ENCODE measurements around the gene ATP6V0A1.
"Not testable (repeated sequence)": the region's sequence is repeated elsewhere in the genome, so short reads cannot be mapped to it uniquely, and the experiment has no call there.

Gene ATP6V0A1

DNA sequence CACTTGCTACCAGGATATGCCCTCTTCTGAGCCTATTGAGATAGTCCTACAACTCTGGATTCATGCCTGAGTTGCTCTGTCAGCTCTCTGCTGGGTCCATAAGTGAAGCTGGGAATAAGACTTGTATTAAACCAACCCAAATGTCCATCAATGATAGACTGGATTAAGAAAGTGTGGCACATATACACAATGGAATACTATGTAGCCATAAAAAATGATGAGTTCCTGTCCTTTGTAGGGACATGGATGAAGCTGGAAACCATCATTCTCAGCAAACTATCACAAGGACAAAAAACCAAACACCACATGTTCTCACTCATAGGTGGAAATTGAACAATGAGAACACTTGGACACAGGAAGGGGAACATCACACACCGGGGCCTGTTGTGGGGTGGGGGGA lies 19.1 kb downstream of the ATP6V0A1 start:
- not testable (repeated sequence) for DNase-seq

- no peak for DNase-seq
Measured at GRCh38 chr17:42484304-42484703, 25.6 kb downstream of the ATP6V0A1 start.

GRCh38 chr17:42485680-42486079 lies 27.0 kb downstream of the ATP6V0A1 start:
- DNase-seq: no peak

GRCh38 chr17:42488032-42488431 lies 29.4 kb downstream of the ATP6V0A1 start:
- DNase-seq: no peak

DNA sequence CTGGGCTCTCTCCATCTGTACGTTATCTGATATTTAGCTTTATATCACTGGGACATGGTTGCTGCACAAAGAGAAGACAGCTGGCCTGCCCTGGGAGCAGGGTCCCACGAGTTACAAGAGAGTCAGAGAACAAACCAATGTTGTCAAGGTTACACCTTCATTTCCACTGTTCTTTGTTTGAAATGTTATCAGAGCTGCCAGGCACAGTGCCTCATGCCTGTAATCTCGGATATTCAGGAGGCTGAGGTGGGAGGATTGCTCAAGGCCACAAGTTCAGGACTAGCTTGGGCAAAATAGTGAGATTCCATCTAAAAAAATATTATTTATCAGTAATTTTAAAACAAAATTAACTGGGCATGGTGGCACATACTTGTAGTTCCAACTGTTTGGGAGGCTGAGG lies 34.6 kb downstream of the ATP6V0A1 start:
- DNase-seq: peak; percentile 96

GRCh38 chr17:42494673-42495072 lies 36.0 kb downstream of the ATP6V0A1 start:
- no peak for DNase-seq

- no peak for DNase-seq
Measured at GRCh38 chr17:42498828-42499227, 40.1 kb downstream of the ATP6V0A1 start.

- no peak for DNase-seq
Measured at GRCh38 chr17:42502091-42502490, 43.4 kb downstream of the ATP6V0A1 start.

DNA sequence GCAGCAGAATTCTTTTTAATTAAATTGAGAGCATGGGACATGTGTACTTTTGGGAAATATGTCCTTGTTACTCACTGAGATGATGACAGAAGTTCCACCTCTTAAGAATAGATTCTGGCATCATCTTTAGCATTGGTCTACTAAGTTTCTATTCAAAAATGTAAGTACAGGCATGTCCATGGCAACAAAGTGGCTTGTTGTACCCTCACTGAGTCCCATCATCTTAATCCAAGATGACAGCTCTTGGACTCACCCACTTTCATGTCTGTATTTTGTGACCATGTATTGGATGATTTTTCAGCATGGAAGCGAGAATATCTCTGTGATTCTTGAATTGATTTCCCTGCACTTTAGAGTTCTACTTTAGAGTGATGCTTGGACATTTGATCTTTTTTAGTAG lies 44.2 kb downstream of the ATP6V0A1 start:
- DNase-seq: no peak

DNA sequence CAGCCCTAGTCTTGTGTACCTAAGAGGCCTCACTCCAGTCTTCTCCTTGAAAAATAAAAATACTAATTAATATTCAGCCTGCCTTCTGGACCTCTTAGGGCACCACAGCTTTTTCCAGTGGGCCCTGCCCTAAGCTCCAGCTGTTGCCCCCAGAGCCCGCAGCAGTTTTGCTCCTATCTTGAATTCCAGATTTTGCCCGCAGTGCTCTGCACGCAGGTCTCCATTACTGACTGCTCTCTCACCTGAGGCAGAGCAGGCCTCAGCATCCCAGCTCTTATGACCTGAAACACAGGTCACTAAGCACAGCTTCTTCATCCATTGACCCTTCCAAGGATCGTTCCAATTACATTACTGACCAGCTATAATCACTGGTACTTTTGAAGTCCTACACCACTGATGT lies 49.0 kb downstream of the ATP6V0A1 start:
- no peak for DNase-seq

GRCh38 chr17:42508426-42509165 lies 49.9 kb downstream of the ATP6V0A1 start:
- no peak for DNase-seq

GRCh38 chr17:42509409-42509808 lies 50.7 kb downstream of the ATP6V0A1 start:
- DNase-seq: no peak

- no peak for DNase-seq
Measured at GRCh38 chr17:42509841-42510240, 51.2 kb downstream of the ATP6V0A1 start.

- no peak for DNase-seq
Measured at GRCh38 chr17:42512246-42512645, 53.6 kb downstream of the ATP6V0A1 start.

- no peak for DNase-seq
Measured at GRCh38 chr17:42512733-42513251, 54.1 kb downstream of the ATP6V0A1 start.

DNA sequence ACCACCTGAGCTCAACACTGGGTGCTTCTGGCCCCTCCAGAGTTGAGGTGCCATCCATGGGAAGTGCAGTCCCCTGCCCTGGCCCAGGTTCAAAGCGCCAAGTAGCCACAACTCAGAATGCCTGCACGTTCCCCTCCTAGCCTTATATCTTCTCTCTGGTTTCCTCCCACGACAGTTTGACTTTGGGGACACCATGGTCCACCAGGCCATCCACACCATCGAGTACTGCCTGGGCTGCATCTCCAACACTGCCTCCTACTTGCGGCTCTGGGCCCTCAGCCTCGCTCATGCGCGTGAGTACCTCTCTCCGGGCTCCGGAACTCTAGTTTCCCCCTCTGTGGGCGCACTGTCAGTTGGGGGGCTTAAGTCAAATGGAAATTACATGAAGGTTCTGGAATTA lies 55.0 kb downstream of the ATP6V0A1 start:
- DNase-seq: no peak

DNA sequence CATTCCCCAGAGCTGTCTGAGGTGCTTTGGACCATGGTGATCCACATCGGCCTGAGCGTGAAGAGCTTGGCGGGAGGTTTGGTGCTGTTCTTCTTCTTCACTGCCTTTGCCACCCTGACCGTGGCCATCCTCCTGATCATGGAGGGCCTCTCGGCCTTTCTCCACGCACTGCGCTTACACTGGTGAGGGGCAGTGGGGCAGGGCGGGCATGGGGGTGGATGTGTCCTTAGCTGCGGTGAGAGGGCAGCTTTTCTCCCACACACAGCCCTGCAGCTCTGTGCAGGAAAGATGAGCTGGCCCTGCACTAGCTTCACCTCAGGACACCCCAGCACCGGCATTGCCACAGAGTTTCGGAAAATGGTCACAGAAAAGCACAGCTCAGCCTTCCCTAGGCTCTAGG lies 55.6 kb downstream of the ATP6V0A1 start:
- no peak for DNase-seq

DNA sequence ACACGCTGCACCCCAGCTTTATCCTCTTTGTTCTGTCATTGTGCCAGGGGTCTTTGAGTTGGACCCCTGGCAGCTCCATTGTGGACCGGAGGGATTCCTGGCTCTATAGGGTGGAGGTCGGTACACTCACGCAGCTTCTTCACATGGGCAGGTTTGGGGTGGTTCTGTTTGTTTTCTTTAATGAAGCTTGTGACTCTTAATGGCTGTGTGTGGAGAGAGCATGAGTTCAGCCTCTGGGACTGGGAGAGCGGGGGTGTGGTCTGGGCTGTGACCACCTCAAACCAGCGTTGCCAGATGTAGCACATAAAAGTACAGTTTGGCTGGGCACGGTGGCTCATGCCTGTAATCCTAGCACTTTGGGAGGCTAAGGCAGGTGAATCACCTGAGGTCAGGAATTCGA lies 56.2 kb downstream of the ATP6V0A1 start:
- no peak for DNase-seq

- DNase-seq: peak; percentile 65
Measured at GRCh38 chr17:42517516-42517915, 58.8 kb downstream of the ATP6V0A1 start.

DNA sequence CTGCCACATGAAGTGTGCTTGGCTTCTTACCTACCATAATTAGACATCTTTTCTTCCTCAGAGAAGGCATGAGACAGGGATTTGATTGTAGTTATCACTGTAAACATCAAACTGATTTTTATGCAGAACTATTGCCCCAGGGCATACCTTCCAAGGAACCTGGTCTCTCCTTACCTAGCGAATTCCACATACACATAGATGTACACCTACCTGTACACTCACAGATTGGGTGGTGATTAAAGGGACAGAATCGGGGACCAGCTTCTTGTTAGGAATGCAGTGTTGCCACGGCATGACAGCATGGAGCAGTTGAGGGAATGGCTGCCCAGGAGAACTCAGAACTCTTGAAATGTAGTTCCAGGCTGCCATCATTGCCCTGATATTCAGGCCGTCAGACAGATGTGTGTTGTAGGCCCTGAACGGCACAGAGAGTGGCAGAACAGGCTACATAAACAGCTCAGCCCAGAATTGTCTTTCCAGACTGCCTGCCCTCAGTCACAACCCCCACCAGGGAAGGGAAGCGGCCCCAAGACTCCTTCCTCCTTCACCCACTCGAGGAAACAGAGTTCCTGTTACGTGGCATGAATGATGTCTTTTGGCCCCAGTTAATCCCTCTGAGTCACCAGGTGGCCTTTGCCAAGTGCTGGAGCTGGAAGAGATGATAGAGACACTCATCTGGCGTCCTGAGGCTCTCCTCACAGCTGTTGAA lies 59.5 kb downstream of the ATP6V0A1 start:
- no peak for DNase-seq

- peak; percentile 66 for DNase-seq
Measured at GRCh38 chr17:42518755-42519545, 60.3 kb downstream of the ATP6V0A1 start.

GRCh38 chr17:42519546-42520491 lies 61.1 kb downstream of the ATP6V0A1 start:
- no peak for DNase-seq

All from NCI-H2171 treated with DMSO at 0.1 percent for 48 hours (cell line).